Stimulated activated CD4-positive, alpha-beta T cell treated with anti-CD3 and anti-CD28 coated beads, TNF-alpha, amount 100 ng/mL, for 24 hours (primary cell): ENCODE results near the gene LGALS7.
"Not testable (repeated sequence)": the region's sequence is repeated elsewhere in the genome, so short reads cannot be mapped to it uniquely, and the experiment has no call there.

Experiments used
- DNase-seq, 3 experiments: peaks; one replicate each; pipeline ENCODE4 v3.0.0-alpha.2; 2020; ENCODE audit warnings: low read depth in 3 of 3

Gene LGALS7

DNA sequence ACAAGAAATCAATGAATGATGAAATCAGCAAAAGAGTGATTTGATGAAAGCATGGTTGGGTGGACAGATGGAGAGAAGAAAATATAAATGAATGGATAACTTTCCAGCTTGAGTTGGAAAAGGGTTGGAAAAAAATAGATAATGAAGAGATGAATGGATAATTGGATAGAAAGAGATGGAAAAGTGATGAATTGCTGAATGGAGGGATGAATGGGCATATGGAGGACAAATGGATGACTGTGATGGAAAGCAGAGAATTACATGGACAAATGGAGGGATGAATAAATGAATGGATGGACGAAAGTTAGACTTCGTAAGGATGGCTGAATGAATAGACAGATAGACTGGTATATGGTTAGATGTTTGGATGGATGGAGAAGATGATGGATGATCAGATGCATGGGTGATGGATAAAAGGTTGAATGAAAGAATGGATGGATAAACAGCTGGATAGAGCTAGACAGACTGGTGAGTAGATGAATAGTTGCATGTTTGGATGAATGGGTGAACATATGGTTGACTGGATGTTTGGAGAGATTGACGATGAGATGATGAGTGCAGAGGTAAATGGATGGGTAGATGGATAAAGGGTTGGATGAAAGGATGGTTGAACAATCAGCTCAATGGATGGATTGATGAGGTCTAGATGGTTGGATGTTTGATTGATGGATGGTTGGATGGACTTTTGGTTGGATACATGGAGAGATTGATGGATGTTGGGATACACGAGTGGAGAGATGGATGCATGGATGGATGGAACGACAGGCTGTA lies 27.4 kb upstream of the LGALS7 start:
- DNase-seq = no peak

DNA sequence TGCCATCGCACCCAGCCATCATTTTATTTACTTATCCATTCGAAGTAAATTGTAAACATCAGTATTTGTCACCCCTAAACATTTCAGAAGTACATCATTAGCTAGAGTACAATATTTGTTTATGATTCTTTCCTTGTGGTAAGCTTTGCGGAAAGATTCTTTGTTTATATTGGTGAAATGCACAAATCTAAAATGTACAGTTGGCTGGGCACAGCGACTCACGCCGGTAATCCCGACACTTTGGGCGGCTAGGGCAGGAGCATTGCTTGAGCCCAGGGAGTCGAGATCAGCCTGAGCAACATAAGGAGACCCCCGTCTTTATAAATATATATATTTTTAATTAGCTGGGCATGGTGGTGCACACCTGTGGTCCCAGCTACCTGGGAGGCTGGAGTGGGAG lies 25.8 kb upstream of the LGALS7 start:
- no peak for DNase-seq

DNA sequence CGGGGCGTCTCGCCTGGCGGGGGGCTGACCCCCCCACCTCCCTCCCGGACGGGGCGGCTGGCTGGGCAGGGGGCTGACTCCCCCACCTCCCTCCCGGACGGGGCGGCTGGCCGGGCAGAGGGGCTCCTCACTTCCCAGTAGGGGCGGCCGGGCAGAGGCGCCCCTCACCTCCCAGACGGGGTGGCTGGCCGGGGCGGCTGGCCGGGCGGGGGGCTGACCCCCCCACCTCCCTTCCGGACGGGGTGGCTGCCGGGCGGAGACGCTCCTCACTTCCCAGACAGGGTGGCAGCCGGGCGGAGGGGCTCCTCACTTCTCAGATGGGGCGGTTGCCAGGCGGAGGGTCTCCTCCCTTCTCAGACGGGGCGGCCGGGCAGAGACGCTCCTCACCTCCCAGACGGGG lies 24.5 kb upstream of the LGALS7 start:
- not testable (repeated sequence) for DNase-seq

DNA sequence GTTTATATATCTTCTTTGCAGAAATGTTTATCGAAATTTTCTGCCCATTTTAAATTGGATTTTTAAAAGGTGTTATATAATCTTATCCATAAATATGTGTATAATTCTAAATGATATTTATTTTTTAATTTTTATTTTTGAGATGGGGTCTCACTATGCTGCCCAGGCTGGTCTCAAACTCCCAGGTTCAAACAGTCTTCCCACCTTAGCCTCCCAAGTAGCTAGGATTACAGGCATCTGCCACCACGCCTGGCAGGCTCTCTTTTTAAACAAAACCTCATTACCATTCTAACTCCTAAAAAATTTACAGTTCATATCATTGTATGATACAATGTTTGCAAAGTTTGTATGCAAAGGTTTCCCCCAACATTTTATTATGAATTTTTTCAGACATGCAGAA lies 22.8 kb upstream of the LGALS7 start:
- DNase-seq = no peak

DNA sequence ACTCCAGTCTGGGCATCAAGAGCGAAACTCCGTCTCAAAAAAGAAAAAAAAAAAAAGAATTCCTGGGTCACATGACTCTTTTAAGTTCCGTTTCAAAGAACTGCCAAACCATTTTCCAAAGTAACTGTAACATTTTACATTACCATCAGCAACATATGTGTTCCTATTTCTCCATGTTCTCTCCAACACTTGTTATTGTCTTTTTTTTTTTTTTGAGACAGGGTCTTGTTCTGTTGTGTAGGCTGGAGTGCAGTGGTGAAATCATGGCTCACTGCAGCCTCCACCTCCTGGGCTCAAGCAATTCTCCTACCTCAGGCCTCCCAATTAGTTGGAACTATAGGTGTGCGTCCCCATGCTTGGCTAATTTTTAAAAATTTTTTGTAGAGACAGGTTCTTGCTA lies 22.2 kb upstream of the LGALS7 start:
- DNase-seq = no peak

DNA sequence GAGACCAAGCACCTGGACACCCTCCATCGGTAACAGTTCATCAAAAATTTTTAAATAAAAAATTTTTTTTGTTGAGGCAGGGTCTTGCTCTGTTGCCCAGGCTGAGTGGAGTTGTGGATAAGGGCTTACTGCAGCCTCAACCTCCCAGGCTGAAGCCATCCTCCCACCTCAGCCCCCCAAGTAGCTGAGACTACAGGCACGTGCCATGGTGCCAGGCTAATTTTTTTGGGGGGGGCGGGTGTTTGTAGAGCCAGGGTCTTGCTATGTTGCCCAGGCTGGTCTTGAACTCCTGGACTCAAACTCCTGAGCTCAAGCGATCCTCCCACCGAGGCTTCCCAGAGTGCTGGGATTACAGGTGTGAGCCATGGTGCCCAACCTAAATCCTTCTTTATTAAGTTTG lies 20.4 kb upstream of the LGALS7 start:
- DNase-seq = no peak

DNA sequence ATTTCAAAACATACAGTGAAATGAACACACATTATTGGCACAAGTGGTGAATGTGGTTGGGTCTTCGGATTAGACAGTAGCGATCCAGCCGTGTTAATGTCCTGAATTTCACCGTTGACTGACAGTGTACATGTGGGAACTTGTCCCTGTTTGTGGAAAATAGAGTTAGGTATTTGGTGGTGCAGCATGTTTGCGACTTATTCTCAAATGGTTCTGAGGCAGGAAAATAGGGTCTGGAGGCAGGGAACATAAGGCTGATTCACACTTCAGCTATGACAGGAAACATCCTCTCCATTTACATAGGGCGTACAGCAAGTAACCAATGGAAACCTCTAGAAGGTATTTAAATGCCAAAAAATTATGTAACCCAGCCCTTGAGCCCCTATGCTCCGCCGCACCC lies 19.9 kb upstream of the LGALS7 start:
- no peak for DNase-seq

DNA sequence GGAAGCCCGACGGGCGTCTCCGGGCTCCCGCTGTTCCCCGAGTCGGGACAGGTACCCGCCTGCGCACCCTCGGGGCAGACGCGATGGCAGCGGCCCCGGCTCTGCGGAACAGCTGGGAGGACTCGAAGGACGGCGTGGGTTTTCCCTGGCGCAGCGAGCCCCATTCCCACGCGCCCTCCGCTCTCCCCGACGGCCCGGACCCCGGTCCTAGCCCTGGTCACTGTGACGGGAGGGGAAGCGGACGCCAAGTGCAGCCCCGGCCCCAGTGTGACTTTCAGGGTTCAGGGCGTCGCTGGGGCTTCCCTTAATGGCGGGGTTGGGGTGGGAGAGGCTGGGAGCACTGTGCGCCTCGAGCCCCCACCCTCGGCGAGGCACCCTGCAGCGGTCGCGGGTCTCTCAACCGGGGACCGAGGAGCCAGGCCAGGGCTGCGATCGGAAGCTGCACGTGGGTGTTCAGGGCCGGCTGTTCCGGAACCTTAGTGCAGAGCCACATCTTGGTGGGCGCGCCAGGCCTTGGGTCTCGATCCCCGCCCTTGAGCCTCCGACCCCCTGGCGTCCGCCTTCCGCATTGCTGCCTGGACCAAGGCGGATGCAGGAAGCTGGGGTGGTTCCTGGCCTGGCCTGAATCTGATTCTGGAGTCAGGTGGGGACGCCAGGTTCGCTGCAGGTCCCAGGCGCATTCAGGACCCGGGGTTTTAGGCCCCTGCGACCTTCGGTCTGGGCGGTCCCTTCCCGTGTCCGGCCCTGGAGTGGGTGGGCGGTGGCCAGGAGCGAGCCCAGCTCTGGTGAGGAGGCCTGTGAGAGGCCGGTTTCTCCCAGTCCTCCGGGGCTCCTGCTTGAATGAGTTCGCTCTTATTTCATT lies 19.2 kb upstream of the LGALS7 start:
- peak in 1 of 3 experiments; percentile 30 for DNase-seq

DNA sequence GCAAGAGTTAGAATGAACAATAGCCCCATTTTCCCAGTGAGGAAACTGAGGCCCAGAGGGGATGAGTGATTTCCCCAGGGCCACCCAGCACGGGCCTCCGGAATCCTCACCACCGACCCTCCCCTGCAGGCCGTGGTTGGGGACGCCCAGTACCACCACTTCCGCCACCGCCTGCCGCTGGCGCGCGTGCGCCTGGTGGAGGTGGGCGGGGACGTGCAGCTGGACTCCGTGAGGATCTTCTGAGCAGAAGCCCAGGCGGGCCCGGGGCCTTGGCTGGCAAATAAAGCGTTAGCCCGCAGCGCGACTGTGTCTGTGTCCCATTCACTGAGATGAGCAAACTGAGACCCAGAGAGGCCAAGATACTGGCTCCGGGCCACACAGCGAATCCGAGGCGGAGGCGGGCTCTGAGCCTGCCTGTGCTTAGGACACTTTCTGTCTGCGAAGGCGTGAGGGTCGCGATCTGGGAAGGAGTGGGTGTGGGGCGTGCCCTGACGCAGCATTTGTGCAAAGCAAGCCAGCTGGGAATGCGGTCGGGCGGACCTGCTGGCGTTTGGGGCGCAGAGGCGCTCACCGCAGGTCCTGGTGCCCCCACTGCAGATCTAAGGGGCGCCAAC lies 18.2 kb upstream of the LGALS7 start:
- not testable (repeated sequence) for DNase-seq

DNA sequence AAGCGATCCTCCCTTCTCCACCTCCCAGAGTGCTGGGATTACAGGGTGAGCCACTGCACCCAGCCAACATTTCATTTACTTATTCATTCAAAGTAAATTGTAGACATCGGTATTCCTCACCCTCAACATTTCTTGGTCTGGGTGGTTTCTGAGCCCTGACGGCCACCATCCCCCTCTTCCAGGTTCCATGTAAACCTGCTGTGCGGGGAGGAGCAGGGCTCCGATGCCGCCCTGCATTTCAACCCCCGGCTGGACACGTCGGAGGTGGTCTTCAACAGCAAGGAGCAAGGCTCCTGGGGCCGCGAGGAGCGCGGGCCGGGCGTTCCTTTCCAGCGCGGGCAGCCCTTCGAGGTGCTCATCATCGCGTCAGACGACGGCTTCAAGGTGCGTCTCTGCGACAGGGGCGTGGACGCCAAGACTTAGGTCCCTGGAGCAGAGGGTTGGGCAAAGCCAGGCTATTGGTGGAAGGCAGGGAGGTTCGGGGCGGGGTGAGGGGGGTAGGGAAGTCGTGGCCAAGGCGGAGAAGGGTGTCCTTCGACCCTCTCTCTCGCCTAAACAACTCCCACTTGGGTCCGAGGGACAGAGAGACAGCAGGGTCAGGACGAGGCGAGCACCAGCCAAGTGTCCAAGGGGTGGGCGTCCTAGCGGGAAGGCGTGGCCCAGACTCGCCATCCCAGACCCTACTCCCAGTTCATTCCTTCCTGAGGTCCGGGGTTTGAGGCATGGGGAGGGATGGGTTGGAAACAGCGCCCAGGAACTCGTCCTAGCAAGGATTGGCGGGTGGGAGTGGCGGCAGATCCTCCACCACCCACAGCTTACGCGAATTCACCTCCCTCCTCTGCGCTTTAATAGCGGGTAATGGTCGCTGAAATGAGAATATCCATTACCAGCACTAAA lies 17.4 kb upstream of the LGALS7 start:
- DNase-seq = not testable (repeated sequence)

DNA sequence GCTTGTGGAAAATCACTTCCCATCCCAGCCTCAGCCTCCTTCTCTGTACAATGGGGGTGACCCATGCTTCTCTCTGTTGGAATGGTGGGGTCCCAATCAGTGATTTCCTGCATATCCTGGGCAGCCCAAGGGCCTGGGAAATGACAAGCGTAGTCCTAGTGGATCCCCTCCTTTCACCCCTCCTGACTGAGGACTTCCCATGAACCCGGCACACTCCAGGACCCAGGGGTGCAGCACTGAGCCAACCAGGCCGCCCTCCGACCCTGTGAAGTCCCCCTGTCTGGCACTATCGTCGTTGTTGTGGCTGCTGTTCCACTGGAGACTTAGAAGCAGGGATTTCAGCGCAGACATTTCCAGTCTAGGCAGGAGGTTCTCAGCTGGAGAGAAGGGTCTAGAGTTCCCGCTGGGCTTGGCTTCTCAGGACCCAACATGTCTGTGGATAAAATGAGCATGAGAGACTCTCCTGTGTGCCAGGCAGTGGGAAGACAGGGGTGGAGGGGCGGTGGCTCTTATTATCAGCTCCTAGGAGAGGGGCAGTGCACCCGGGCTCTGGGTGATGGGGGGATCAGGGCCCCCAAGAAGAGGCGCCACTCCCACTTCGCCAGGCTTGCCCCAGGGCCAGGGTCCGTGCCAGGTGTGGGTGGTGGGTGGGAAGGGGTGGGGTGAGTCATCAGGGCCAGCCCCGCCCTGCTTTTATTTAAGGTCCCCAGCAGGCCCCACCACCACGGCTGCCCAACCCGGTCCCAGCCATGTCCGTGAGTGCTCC lies 15.3 kb upstream of the LGALS7 start, which contains the start of gene LGALS7B:
Gene LGALS7B (plus strand): TSS at position 723 of the 766 bp plus-strand sequence. CDS start 27 bp downstream, at position 750.
- DNase-seq = no peak

DNA sequence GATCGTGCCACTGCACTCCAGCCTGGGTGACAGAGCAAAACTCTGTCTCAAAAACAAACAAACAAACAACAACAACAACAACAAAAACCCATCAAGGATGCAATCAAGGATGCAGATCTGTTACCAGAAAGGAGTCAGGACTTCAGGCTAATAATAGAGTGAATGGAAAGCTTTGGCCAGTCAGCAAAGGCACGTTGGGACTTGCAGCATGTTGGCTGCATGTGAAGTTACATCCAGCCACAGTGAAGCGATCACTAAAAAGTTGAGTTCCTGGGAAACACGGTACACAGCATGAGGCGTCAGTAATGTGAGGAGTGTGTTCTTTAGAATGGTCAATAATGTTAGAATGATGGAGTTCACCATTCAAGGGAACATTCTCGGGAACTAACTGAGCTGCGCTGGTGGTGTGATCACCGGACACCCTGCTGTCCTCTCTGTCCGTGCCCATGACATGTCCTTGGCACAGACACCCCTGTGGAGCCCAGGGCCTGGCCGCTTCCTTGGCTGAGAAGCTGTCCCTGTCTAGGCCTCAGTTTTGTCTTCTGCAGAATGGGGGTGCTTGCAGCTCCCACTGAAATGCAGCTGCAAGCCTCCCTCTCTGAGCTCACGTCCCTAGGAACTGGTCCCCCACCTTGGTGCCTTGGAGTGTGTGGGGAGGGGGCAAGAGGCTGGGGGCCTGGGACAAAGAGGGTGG lies 13.4 kb upstream of the LGALS7 start:
- no peak for DNase-seq

DNA sequence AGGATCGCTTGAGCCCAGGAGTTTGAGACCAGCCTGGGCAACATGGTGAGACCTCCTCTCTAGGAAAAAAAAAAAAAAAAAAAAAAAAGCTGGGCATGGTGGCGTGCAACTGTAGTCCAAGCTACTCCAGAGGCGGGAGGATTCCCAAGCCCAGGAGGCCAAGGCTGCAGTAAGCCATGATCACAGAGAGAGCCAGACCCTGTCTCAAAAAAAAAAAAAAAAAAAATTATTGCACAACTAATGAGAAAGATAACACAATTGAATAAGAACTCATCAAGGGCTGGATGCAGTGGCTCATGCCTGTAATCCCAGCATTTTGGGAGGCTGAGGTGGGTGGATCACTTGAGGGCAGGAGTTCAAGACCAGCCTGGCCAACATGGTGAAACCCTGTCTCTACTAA lies 12.7 kb upstream of the LGALS7 start:
- DNase-seq = not testable (repeated sequence)

DNA sequence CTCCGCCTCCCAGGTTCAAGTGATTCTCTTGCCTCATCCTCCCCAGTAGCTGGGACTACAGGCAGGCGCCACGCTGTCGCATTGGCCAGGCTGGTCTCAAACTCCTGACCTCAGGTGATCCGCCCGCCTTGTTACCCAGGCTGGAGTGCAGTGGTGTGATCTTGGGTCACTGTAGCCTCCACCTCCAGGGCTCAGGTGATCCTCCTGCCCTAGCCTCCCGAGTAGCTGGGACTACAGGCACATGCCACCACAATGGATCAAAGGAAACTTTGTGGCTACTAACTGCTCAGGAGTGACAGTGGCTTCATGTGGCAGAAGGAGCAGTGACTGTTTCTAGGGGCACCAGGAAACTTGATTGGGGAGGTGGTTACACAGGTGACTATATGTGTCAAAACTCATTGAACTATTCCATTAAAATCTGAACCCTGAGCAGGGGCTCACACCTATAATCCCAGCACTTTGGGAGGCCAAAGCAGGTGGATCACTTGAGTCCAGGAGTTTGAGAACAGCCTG lies 11.9 kb upstream of the LGALS7 start:
- DNase-seq = no peak

DNA sequence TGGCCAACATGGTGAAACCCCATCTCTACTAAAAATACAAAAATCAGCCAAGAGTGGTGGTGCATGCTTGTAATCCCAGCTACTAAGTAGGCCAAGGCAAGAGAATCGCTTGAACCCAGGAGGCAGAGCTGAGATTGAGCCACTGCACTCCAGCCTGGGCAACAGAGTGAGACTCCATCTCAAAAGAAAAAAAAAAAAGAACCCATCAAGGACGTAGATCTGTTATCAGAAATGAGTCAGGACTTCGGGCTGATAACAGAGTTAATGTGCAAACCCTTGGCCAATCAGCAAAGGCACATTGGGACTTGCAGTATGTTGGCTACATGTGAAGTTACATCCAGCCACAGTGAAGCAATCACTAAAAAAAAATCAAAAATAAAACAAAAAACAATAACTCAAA lies 10.9 kb upstream of the LGALS7 start:
- no peak for DNase-seq

DNA sequence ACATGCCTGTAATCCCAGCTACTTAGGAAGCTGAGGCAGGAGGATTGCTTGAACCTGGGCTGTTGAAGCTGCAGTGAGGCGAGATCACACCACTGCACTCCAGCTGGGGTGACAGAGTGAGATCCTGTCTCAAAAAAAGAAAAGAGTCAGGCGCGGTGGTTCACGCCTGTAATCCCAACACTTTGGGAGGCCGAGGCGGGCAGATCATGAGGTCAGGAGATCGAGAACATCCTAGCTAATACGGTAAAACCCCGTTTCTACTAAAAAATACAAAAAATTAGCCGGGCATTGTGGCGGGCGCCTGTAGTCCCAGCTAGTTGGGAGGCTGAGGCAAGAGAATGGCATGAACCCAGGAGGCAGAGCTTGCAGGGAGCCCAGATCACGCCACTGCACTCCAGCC lies 8.9 kb upstream of the LGALS7 start:
- not testable (repeated sequence) for DNase-seq

DNA sequence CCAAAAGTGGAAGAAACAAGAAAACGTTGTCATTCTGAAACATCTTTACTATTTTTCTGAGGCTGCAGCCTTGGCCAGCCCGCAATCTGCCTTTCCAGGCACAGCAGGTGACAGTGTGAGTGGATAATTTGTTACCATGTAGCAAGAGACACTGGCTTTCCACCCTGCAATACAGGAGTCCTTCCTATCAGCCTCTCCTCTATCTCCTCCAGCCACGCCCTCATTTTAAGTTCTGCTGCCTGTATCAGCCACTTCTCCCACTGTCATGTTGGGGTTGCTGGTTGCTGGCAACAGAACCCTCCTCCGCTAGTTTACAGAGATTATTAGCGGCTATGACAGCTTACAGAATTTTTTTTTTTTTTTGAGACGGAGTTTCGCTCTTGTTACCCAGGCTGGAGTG lies 7.7 kb upstream of the LGALS7 start:
- no peak for DNase-seq

DNA sequence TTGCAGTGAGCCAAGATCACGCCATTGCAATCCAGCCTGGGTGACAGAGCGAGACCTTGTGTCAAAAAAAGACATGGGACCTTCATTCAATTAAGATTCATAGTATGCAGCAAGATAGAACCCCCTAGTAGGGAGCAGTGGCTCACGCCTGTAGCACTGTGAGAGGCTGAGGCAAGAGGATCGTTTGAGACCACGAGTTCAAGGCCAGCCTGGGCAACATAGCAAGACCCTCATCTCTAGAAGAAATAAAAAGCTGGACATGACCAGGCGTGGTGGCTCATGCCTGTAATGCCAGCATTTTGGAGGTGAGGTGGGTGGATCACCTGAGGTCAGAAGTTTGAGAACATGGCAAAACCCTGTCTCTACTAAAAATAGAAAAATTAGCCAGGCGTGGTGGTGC lies 7.1 kb upstream of the LGALS7 start:
- DNase-seq = no peak

DNA sequence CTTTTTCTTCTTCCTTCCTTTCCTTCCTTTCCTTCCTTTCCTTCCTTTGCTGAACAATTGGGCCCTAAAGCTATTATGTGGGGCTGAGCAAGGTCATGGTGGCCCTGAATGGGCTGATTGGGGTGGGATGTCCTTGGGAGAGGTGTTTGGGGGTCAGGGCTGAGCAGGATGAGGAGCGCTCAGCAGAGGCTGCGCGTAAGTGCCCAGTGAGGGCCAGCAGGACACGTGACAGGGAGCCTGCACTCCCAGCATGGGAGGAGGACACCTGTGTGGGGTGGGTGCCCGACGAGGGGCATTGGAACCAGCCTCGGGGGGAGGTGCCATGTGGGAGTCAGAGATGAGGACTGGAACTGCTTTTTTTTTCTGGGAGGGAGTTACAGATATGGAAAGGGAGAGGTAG lies 5.4 kb upstream of the LGALS7 start:
- DNase-seq = no peak
